ENCODE results near the gene RYR3. TPM values are rescaled to one million over a fixed set of nuclear protein-coding genes. Genes with fewer than 3 reads are reported as not detected.
A peak's percentile ranks its signal among the peaks of the same experiment; 100 is the strongest.

RYR3 gene
- total RNA-seq, 1 donor from 2014 or later = not detected

- intact Hi-C loops (cut with DNase I) = loop anchor here (5.0 to 10.0 kb wide), 3 partner anchors 406 to 613 kb away; no protein-coding TSS in a partner anchor
- DNase-seq (peak; percentile 75), ATAC-seq (ENCODE audit: poor library complexity) (peak; percentile 96)
These were observed 390.0 kb downstream of the RYR3 start for GRCh38 chr15:33700695-33701303.

- no peak for ATAC-seq (ENCODE audit: poor library complexity)
- no peak for DNase-seq
- intact Hi-C loops (cut with DNase I) = loop anchor here (5.0 to 10.0 kb wide), 3 partner anchors 406 to 614 kb away; no protein-coding TSS in a partner anchor
These were observed 390.5 kb downstream of the RYR3 start for GRCh38 chr15:33701304-33701696.

- intact Hi-C loops (cut with DNase I) = loop anchor here (10.0 kb wide), 2 partner anchors 411 to 471 kb away; no protein-coding TSS in a partner anchor
- no peak for ATAC-seq (ENCODE audit: poor library complexity)
These were observed 395.4 kb downstream of the RYR3 start for GRCh38 chr15:33706173-33706572.

GRCh38 chr15:33710748-33711147 is 400.0 kb downstream of the RYR3 start:
- ATAC-seq (ENCODE audit: poor library complexity) (no peak), DNase-seq (no peak)
- intact Hi-C loops (cut with DNase I) = no loop called here

More at GRCh38 chr15:33706173-33706572, 395.4 kb downstream of the RYR3 start:
- DNase-seq = no peak

GRCh38 chr15:33716025-33716424 is 405.3 kb downstream of the RYR3 start:
- intact Hi-C loops (cut with DNase I) = no loop called here
- ATAC-seq (ENCODE audit: poor library complexity) (no peak), DNase-seq (no peak)

GRCh38 chr15:33720952-33721351 is 410.2 kb downstream of the RYR3 start:
- ATAC-seq (ENCODE audit: poor library complexity) = no peak

GRCh38 chr15:33722005-33722672 is 411.4 kb downstream of the RYR3 start:
- DNase-seq (no peak), ATAC-seq (ENCODE audit: poor library complexity) (no peak)
- intact Hi-C loops (cut with DNase I) = no loop called here

More at GRCh38 chr15:33720952-33721351, 410.2 kb downstream of the RYR3 start:
- intact Hi-C loops (cut with DNase I) = no loop called here
- no peak for DNase-seq

- no peak for ATAC-seq (ENCODE audit: poor library complexity)
- intact Hi-C loops (cut with DNase I) = no loop called here
- no peak for DNase-seq
These were observed 411.9 kb downstream of the RYR3 start for GRCh38 chr15:33722673-33723015.

- ATAC-seq (ENCODE audit: poor library complexity) (no peak), DNase-seq (no peak)
- intact Hi-C loops (cut with DNase I) = no loop called here
These were observed 413.7 kb downstream of the RYR3 start for GRCh38 chr15:33724321-33725036.

GRCh38 chr15:33729653-33730052 is 418.9 kb downstream of the RYR3 start:
- intact Hi-C loops (cut with DNase I) = no loop called here
- DNase-seq (no peak), ATAC-seq (ENCODE audit: poor library complexity) (no peak)

- ATAC-seq (ENCODE audit: poor library complexity) = no peak
- intact Hi-C loops (cut with DNase I) = no loop called here
- no peak for DNase-seq
These were observed 420.0 kb downstream of the RYR3 start for GRCh38 chr15:33730815-33731214.

- no peak for DNase-seq
- no peak for ATAC-seq (ENCODE audit: poor library complexity)
- intact Hi-C loops (cut with DNase I) = no loop called here
These were observed 424.4 kb downstream of the RYR3 start for GRCh38 chr15:33735143-33735542.

GRCh38 chr15:33735637-33736247 is 425.0 kb downstream of the RYR3 start:
- ATAC-seq (ENCODE audit: poor library complexity) (peak; percentile 64), DNase-seq (no peak)
- intact Hi-C loops (cut with DNase I) = no loop called here

GRCh38 chr15:33737687-33738601 is 427.2 kb downstream of the RYR3 start:
- no peak for DNase-seq
- peak; percentile 58 for ATAC-seq (ENCODE audit: poor library complexity)

GRCh38 chr15:33738941-33739664 is 428.3 kb downstream of the RYR3 start:
- ATAC-seq (ENCODE audit: poor library complexity) = no peak
- intact Hi-C loops (cut with DNase I) = no loop called here
- DNase-seq = no peak

More at GRCh38 chr15:33737687-33738601, 427.2 kb downstream of the RYR3 start:
- intact Hi-C loops (cut with DNase I) = no loop called here

GRCh38 chr15:33742306-33742705 is 431.5 kb downstream of the RYR3 start:
- intact Hi-C loops (cut with DNase I) = no loop called here
- no peak for DNase-seq
- ATAC-seq (ENCODE audit: poor library complexity) = no peak

GRCh38 chr15:33742800-33743199 is 432.0 kb downstream of the RYR3 start:
- intact Hi-C loops (cut with DNase I) = no loop called here
- ATAC-seq (ENCODE audit: poor library complexity) (no peak), DNase-seq (no peak)

- intact Hi-C loops (cut with DNase I) = no loop called here
- no peak for ATAC-seq (ENCODE audit: poor library complexity)
- no peak for DNase-seq
These were observed 435.4 kb downstream of the RYR3 start for GRCh38 chr15:33746203-33746602.
